Glutamatergic neuron (in vitro differentiated cells): ENCODE results near the gene MEGF11. TPM values are rescaled to one million over a fixed set of nuclear protein-coding genes. Genes with fewer than 3 reads are reported as not detected.

Source experiments
- DNase-seq: peaks from one replicate; pipeline ENCODE4 v3.0.0; 2022
- H3K27ac Mint-ChIP-seq: one replicate; pipeline ENCODE4 v1.8.0; 2020; ENCODE audit warnings: mild to moderate bottlenecking, mixed read lengths, inconsistent platforms; ENCODE audit not compliant: unreplicated experiment
- H3K27me3 Mint-ChIP-seq: one replicate; pipeline ENCODE4 v1.8.0; 2020; ENCODE audit warnings: mild to moderate bottlenecking, moderate library complexity, mixed read lengths, inconsistent platforms; ENCODE audit not compliant: unreplicated experiment
- H3K36me3 Mint-ChIP-seq: one replicate; pipeline ENCODE4 v1.8.0; 2020; ENCODE audit warnings: mild to moderate bottlenecking, mixed read lengths, inconsistent platforms; ENCODE audit not compliant: unreplicated experiment
- H3K4me1 Mint-ChIP-seq: one replicate; pipeline ENCODE4 v1.8.0; 2020; ENCODE audit warnings: mild to moderate bottlenecking, low read depth, mixed read lengths, inconsistent platforms; ENCODE audit not compliant: unreplicated experiment
- H3K4me3 Mint-ChIP-seq: one replicate; pipeline ENCODE4 v1.8.0; 2020; ENCODE audit warnings: mild to moderate bottlenecking, mixed read lengths, inconsistent platforms; ENCODE audit not compliant: unreplicated experiment
- H3K9me3 Mint-ChIP-seq: one replicate; pipeline ENCODE4 v1.8.0; 2020; ENCODE audit warnings: mild to moderate bottlenecking, moderate library complexity, mixed read lengths, inconsistent platforms; ENCODE audit not compliant: unreplicated experiment
- CTCF ChIP-seq: fragments of 200-600 bp; sonication (generic); IDR thresholded peaks from one replicate; pipeline ENCODE4 v1.5.0; 2021; ENCODE audit not compliant: partially characterized antibody, unreplicated experiment
- total RNA-seq: library from RNA; stranded (reverse); fragmentation: NEBNext Ultra II Directional; extraction: Animal tissue kit (Norgen Biotek cat#: 25700); gene quantifications from one replicate; pipeline ENCODE4 v1.2.1, GENCODE V29; 2021; ENCODE audit not compliant: unreplicated experiment

MEGF11 gene
- total RNA-seq, 1 donor from 2014 or later = 2.6 TPM

- Mint-ChIP-seq H3K27me3 (peaks cover 6% of the 10 kb centered on the region), H3K9me3 (peaks cover 4% of the 10 kb centered on the region), H3K4me3 (no peak overlapping the region), H3K27ac (peak overlapping the region; percentile 29), H3K36me3 (no peaks in the 10 kb centered on the region), H3K4me1 (peaks cover 32% of the 10 kb centered on the region)
- no peak for TF ChIP-seq CTCF
- no peak for DNase-seq
These were observed 81.1 kb downstream of the MEGF11 start for GRCh38 chr15:66172324-66172980.

GRCh38 chr15:66171841-66172240 lies 81.7 kb downstream of the MEGF11 start:
- Mint-ChIP-seq H3K9me3 (peaks cover 2% of the 10 kb centered on the region), H3K27ac (no peak overlapping the region), H3K4me1 (peaks cover 32% of the 10 kb centered on the region), H3K36me3 (no peaks in the 10 kb centered on the region), H3K4me3 (no peak overlapping the region), H3K27me3 (peaks cover 6% of the 10 kb centered on the region)
- TF ChIP-seq CTCF = no peak
- no peak for DNase-seq

- Mint-ChIP-seq H3K4me1 (peaks cover 40% of the 10 kb centered on the region), H3K36me3 (no peaks in the 10 kb centered on the region), H3K27me3 (peaks cover 6% of the 10 kb centered on the region), H3K9me3 (peaks cover 2% of the 10 kb centered on the region), H3K27ac (no peak overlapping the region), H3K4me3 (no peak overlapping the region)
- TF ChIP-seq CTCF = no peak
- no peak for DNase-seq
These were observed 82.8 kb downstream of the MEGF11 start for GRCh38 chr15:66170716-66171115.

GRCh38 chr15:66170042-66170441 lies 83.5 kb downstream of the MEGF11 start:
- peaks cover 45% of the 10 kb centered on the region for H3K4me1 Mint-ChIP-seq
- no peak for DNase-seq
- no peaks in the 10 kb centered on the region for H3K36me3 Mint-ChIP-seq
- TF ChIP-seq CTCF = no peak
- peaks cover 9% of the 10 kb centered on the region for H3K27me3 Mint-ChIP-seq
- H3K9me3 Mint-ChIP-seq = peaks cover 4% of the 10 kb centered on the region
- H3K27ac Mint-ChIP-seq = peak overlapping the region; percentile 90
- H3K4me3 Mint-ChIP-seq = no peak overlapping the region

- Mint-ChIP-seq H3K27me3 (peaks cover 10% of the 10 kb centered on the region), H3K27ac (peak overlapping the region; percentile 90), H3K36me3 (no peaks in the 10 kb centered on the region), H3K4me1 (peaks cover 48% of the 10 kb centered on the region), H3K9me3 (peaks cover 4% of the 10 kb centered on the region), H3K4me3 (no peak overlapping the region)
- DNase-seq = no peak
- TF ChIP-seq CTCF = no peak
These were observed 83.9 kb downstream of the MEGF11 start for GRCh38 chr15:66169625-66170024.
